ENCODE measurements around the gene ARID3A.

The ARID3A gene

GRCh38 chr19:974564-975257, 48.9 kb downstream of the ARID3A start:
- in situ Hi-C loops (cut with HindIII; ENCODE audit: low pct_unique_long_range_greater_than_20kb, low sequenced_read_pairs) = no loop called here
- TF ChIP-seq JUND (IDR thresholded peaks at IDR 0.05; ENCODE audit: low read depth) = no peak
- DNase-seq (ENCODE audit: low read depth in 1 of 2, low spot score in 1 of 2) = no peak

- in situ Hi-C loops (cut with HindIII; ENCODE audit: low pct_unique_long_range_greater_than_20kb, low sequenced_read_pairs) = no loop called here
- TF ChIP-seq JUND (IDR thresholded peaks at IDR 0.05; ENCODE audit: low read depth) = no peak
These were observed 50.6 kb downstream of the ARID3A start for GRCh38 chr19:976476-976875.

GRCh38 chr19:977058-977464, 51.2 kb downstream of the ARID3A start:
- DNase-seq (ENCODE audit: low read depth in 1 of 2, low spot score in 1 of 2) = no peak
- in situ Hi-C loops (cut with HindIII; ENCODE audit: low pct_unique_long_range_greater_than_20kb, low sequenced_read_pairs) = no loop called here
- TF ChIP-seq JUND (IDR thresholded peaks at IDR 0.05; ENCODE audit: low read depth) = no peak

More at GRCh38 chr19:976476-976875, 50.6 kb downstream of the ARID3A start:
- DNase-seq (ENCODE audit: low read depth in 1 of 2, low spot score in 1 of 2) = no peak

- in situ Hi-C loops (cut with HindIII; ENCODE audit: low pct_unique_long_range_greater_than_20kb, low sequenced_read_pairs) = no loop called here
- no peak for DNase-seq (ENCODE audit: low read depth in 1 of 2, low spot score in 1 of 2)
- TF ChIP-seq JUND (IDR thresholded peaks at IDR 0.05; ENCODE audit: low read depth) = no peak
These were observed 53.5 kb downstream of the ARID3A start for GRCh38 chr19:979318-979741.

- in situ Hi-C loops (cut with HindIII; ENCODE audit: low pct_unique_long_range_greater_than_20kb, low sequenced_read_pairs) = no loop called here
- DNase-seq (ENCODE audit: low read depth in 1 of 2, low spot score in 1 of 2) = no peak
- TF ChIP-seq JUND (IDR thresholded peaks at IDR 0.05; ENCODE audit: low read depth) = no peak
These were observed 54.5 kb downstream of the ARID3A start for GRCh38 chr19:980133-980998.

GRCh38 chr19:982567-983170, 56.8 kb downstream of the ARID3A start:
- peak; percentile 60 to 89 for DNase-seq (ENCODE audit: low read depth in 1 of 2, low spot score in 1 of 2)
- no peak for TF ChIP-seq JUND (IDR thresholded peaks at IDR 0.05; ENCODE audit: low read depth)
- in situ Hi-C loops (cut with HindIII; ENCODE audit: low pct_unique_long_range_greater_than_20kb, low sequenced_read_pairs) = no loop called here

- TF ChIP-seq JUND (IDR thresholded peaks at IDR 0.05; ENCODE audit: low read depth) = no peak
- peak; percentile 86 to 97 for DNase-seq (ENCODE audit: low read depth in 1 of 2, low spot score in 1 of 2)
- in situ Hi-C loops (cut with HindIII; ENCODE audit: low pct_unique_long_range_greater_than_20kb, low sequenced_read_pairs) = no loop called here
These were observed 58.5 kb downstream of the ARID3A start, which contains the start of gene WDR18 for GRCh38 chr19:984165-984967. WDR18 (plus strand) TSS chr19:984345; CDS start chr19:984354, 9 bp downstream.

GRCh38 chr19:986083-986482, 60.2 kb downstream of the ARID3A start:
- in situ Hi-C loops (cut with HindIII; ENCODE audit: low pct_unique_long_range_greater_than_20kb, low sequenced_read_pairs) = no loop called here
- TF ChIP-seq JUND (IDR thresholded peaks at IDR 0.05; ENCODE audit: low read depth) = no peak
- DNase-seq (ENCODE audit: low read depth in 1 of 2, low spot score in 1 of 2) = no peak

GRCh38 chr19:988081-988480, 62.2 kb downstream of the ARID3A start:
- TF ChIP-seq JUND (IDR thresholded peaks at IDR 0.05; ENCODE audit: low read depth) = no peak
- in situ Hi-C loops (cut with HindIII; ENCODE audit: low pct_unique_long_range_greater_than_20kb, low sequenced_read_pairs) = no loop called here
- DNase-seq (ENCODE audit: low read depth in 1 of 2, low spot score in 1 of 2) = no peak

GRCh38 chr19:988510-988909, 62.7 kb downstream of the ARID3A start:
- in situ Hi-C loops (cut with HindIII; ENCODE audit: low pct_unique_long_range_greater_than_20kb, low sequenced_read_pairs) = no loop called here
- TF ChIP-seq JUND (IDR thresholded peaks at IDR 0.05; ENCODE audit: low read depth) = no peak
- DNase-seq (ENCODE audit: low read depth in 1 of 2, low spot score in 1 of 2) = no peak

GRCh38 chr19:989381-990081, 63.7 kb downstream of the ARID3A start:
- in situ Hi-C loops (cut with HindIII; ENCODE audit: low pct_unique_long_range_greater_than_20kb, low sequenced_read_pairs) = no loop called here
- TF ChIP-seq JUND (IDR thresholded peaks at IDR 0.05; ENCODE audit: low read depth) = no peak
- no peak for DNase-seq (ENCODE audit: low read depth in 1 of 2, low spot score in 1 of 2)
